Activated T-cell treated with anti-CD3 and anti-CD28 coated beads, Interleukin-2, amount 50 U/mL, for 72 hours (primary cell): Measurements from ENCODE around the gene RPL13. TPM values are rescaled to one million over a fixed set of nuclear protein-coding genes. Genes with fewer than 3 reads are reported as not detected.

Source experiments
- ATAC-seq, 2 donors: fragments of 150-1000 bp; cut with Tn5 transposase; replicated peaks in 1 of 2; 2 replicates each; pipeline ENCODE4 v1.10.0; 2021; ENCODE audit warnings: moderate library complexity in 2 of 2, mild to moderate bottlenecking in 1 of 2
- DNase-seq, 2 donors: peaks; one replicate each; pipeline ENCODE4 v3.0.0; 2021 to 2022; ENCODE audit warnings: mixed read lengths in 1 of 2
- H3K27ac Mint-ChIP-seq: one replicate; pipeline ENCODE4 v1.8.0; 2022; ENCODE audit warnings: mild to moderate bottlenecking, moderate library complexity, mixed read lengths
- H3K27me3 Mint-ChIP-seq: one replicate; pipeline ENCODE4 v1.8.0; 2022; ENCODE audit warnings: low read depth, mixed read lengths
- H3K36me3 Mint-ChIP-seq, 2 donors: one replicate each; pipeline ENCODE4 v1.8.0; 2022; ENCODE audit warnings: mixed read lengths in 2 of 2, mild to moderate bottlenecking in 1 of 2; ENCODE audit not compliant: insufficient read depth in 2 of 2
- H3K4me1 Mint-ChIP-seq: one replicate; pipeline ENCODE4 v1.8.0; 2022; ENCODE audit warnings: low read depth, mixed read lengths
- H3K4me3 Mint-ChIP-seq, 2 donors: one replicate each; pipeline ENCODE4 v1.8.0; 2022; ENCODE audit warnings: mild to moderate bottlenecking in 2 of 2, mixed read lengths in 2 of 2, moderate library complexity in 2 of 2
- H3K9me3 Mint-ChIP-seq, 2 donors: one replicate each; pipeline ENCODE4 v1.8.0; 2022; ENCODE audit warnings: mixed read lengths in 2 of 2
- total RNA-seq, 2 donors: library from RNA; stranded (reverse); gene quantifications; one replicate each; pipeline ENCODE4 v1.2.3, GENCODE V29; 2022

RPL13 gene
- total RNA-seq, 2 donors from 2014 or later: 3,140 to 3,274 TPM

DNA sequence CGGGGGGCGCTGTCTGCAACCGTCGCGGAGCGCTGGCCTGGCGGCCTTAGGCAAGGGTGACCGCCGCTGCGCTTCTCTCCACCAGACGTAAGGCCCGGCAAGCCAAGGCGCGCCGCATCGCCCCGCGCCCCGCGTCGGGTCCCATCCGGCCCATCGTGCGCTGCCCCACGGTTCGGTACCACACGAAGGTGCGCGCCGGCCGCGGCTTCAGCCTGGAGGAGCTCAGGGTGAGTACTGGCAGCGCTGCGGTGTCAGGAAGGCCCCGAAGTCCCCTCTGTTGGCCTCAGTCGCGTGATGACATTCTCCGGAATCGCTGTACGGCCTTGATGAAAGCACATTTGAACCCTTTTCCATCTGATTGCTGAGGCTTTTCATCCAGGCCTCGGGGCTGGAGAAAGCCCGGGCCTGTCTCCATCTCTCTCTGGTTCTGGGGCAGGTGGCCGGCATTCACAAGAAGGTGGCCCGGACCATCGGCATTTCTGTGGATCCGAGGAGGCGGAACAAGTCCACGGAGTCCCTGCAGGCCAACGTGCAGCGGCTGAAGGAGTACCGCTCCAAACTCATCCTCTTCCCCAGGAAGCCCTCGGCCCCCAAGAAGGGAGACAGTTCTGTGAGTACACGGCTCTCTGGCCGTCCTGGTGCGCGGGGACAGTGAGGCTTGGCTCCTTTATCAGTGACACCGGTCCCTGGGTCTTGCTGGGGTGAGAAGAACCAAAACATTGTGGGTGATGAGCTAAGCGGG, 831 bp downstream of the RPL13 start:
- H3K27ac Mint-ChIP-seq: peak overlapping the region; percentile 97
- DNase-seq (no peak), ATAC-seq (no peak)
- H3K36me3 Mint-ChIP-seq: peaks cover 15 to 30% of the 10 kb centered on the region in 2 donors
- H3K4me3 Mint-ChIP-seq: peak overlapping the region; percentile 96 to 100
- no peaks in the 10 kb centered on the region for H3K27me3 Mint-ChIP-seq
- no peaks in the 10 kb centered on the region for H3K9me3 Mint-ChIP-seq
- H3K4me1 Mint-ChIP-seq: peaks cover 66% of the 10 kb centered on the region

DNA sequence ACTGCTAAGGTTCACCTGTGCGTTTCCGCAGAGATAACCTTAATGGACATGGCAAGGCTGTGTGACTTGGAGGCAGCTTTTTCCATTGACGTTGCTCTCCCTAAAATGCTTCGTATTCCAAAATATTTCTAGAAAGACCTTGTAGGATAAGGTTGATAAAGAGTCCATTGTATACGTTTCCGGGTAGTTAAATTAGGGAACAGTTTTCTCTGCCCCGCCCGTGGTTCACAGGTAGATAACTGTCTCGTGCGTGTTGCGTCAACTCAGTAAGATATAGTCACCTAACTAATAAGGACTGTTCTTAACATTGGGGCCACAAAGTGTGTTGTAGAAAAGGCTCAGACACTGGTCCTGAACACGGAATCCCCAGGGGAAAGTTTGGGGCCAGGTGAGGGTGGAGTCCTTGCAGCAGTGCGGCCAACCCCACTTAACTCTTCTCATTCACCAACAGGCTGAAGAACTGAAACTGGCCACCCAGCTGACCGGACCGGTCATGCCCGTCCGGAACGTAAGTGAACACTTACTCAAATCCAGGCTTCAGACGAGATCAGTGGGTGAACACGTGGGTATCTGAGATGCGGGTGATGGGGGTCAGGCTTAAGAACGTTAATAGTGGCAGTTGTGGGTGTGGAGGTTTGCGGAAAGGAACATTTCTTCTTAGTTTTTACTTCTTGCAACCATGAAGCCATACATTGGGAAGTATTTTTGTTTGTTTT, 1.6 kb downstream of the RPL13 start:
- Mint-ChIP-seq H3K36me3 (peaks cover 15 to 30% of the 10 kb centered on the region in 2 donors), H3K4me1 (peaks cover 67% of the 10 kb centered on the region)

DNA sequence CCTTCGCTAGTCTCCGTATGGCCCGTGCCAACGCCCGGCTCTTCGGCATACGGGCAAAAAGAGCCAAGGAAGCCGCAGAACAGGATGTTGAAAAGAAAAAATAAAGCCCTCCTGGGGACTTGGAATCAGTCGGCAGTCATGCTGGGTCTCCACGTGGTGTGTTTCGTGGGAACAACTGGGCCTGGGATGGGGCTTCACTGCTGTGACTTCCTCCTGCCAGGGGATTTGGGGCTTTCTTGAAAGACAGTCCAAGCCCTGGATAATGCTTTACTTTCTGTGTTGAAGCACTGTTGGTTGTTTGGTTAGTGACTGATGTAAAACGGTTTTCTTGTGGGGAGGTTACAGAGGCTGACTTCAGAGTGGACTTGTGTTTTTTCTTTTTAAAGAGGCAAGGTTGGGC, 2.5 kb downstream of the RPL13 start:
- no peak for ATAC-seq
- DNase-seq: no peak
- no peaks in the 10 kb centered on the region for H3K9me3 Mint-ChIP-seq
- H3K4me3 Mint-ChIP-seq: peak overlapping the region; percentile 96 to 100
- H3K27ac Mint-ChIP-seq: peak overlapping the region; percentile 97
- no peaks in the 10 kb centered on the region for H3K27me3 Mint-ChIP-seq
- peaks cover 18 to 30% of the 10 kb centered on the region in 2 donors for H3K36me3 Mint-ChIP-seq
- peaks cover 59% of the 10 kb centered on the region for H3K4me1 Mint-ChIP-seq

More for the DNA sequence above, 1.6 kb downstream of the RPL13 start:
- Mint-ChIP-seq H3K4me3 (peak overlapping the region; percentile 96 to 100), H3K27ac (peak overlapping the region; percentile 97), H3K9me3 (no peaks in the 10 kb centered on the region), H3K27me3 (no peaks in the 10 kb centered on the region)
- no peak for ATAC-seq
- no peak for DNase-seq

DNA sequence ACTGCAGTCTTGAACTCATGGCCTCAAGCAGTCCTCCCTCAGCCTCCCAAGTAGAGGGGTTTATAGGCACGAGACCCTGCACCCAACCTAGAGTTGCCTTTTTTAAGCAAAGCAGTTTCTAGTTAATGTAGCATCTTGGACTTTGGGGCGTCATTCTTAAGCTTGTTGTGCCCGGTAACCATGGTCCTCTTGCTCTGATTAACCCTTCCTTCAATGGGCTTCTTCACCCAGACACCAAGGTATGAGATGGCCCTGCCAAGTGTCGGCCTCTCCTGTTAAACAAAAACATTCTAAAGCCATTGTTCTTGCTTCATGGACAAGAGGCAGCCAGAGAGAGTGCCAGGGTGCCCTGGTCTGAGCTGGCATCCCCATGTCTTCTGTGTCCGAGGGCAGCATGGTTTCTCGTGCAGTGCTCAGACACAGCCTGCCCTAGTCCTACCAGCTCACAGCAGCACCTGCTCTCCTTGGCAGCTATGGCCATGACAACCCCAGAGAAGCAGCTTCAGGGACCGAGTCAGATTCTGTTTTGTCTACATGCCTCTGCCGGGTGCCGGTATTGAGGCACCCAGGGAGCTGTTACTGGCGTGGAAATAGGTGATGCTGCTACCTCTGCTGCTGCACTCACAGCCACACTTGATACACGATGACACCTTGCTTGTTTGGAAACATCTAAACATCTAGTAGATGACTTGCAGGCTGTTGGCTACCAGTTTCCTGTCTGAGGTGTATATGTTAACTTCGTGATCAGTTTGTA, 3.3 kb downstream of the RPL13 start:
- Mint-ChIP-seq H3K27ac (peak overlapping the region; percentile 37), H3K4me1 (peaks cover 59% of the 10 kb centered on the region), H3K9me3 (no peaks in the 10 kb centered on the region), H3K27me3 (no peaks in the 10 kb centered on the region), H3K4me3 (peak overlapping the region; percentile 58 to 70), H3K36me3 (peaks cover 18 to 30% of the 10 kb centered on the region in 2 donors)
- no peak for DNase-seq
- no peak for ATAC-seq

DNA sequence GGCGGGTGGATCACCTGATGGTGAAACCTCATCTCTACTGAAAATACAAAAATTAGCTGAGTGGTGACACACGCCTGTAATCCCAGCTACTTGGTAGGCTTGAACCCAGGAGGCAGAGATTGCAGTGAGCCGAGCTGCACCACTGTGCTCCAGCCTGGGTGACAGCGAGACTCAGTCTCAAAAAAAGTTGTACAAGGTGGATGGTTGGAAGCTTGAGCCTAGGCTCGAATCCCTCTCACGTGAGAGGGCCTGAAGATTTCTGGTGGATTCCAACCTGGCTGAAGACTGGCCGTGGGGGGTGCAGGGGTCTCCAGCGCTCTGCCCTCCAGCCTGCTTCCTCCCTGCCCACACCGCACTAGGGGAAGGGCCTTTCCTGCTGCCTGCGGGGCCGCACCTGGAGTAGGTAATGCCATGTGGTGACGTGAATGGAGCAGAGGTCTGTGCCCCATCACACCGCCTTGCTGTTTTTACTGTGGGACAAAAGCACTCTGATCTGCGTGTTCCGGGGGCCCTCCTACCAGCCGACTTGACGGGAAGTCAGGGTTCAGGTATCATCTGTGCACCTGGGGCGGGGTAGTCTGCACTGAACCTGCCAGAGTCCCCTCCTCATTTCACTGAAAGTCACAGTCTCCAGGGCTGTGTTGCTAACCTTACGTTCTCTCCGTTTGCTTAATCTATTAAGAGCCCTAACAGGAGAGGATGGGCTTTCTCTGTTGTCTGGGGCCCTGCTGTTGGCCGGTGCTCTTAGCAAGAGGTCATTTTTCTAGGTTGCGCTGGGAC, 4.2 kb downstream of the RPL13 start:
- Mint-ChIP-seq H3K27ac (peak overlapping the region; percentile 37), H3K36me3 (peaks cover 18 to 30% of the 10 kb centered on the region in 2 donors), H3K4me3 (peak overlapping the region; percentile 58 to 70), H3K4me1 (peaks cover 55% of the 10 kb centered on the region), H3K9me3 (no peaks in the 10 kb centered on the region), H3K27me3 (no peaks in the 10 kb centered on the region)
- DNase-seq (no peak), ATAC-seq (no peak)

DNA sequence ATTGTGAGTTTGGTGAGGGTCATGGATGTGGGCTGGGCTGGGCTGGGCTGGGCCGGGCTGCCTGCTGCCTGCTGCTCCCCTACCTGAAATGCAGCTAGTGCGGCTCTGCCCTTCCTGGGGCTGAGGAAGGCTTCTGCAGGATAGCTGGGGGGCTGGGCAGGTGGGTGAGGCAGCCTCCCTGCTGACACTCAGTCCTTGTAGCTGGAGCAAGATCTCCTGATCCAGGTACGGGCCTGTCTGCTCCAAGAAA, 4.7 kb downstream of the RPL13 start:
- Mint-ChIP-seq H3K4me3 (peak overlapping the region; percentile 58 to 70), H3K27me3 (no peaks in the 10 kb centered on the region), H3K4me1 (peaks cover 51% of the 10 kb centered on the region), H3K27ac (peak overlapping the region; percentile 35), H3K9me3 (no peaks in the 10 kb centered on the region), H3K36me3 (peaks cover 18 to 29% of the 10 kb centered on the region in 2 donors)
- no peak for ATAC-seq
- DNase-seq: no peak

DNA sequence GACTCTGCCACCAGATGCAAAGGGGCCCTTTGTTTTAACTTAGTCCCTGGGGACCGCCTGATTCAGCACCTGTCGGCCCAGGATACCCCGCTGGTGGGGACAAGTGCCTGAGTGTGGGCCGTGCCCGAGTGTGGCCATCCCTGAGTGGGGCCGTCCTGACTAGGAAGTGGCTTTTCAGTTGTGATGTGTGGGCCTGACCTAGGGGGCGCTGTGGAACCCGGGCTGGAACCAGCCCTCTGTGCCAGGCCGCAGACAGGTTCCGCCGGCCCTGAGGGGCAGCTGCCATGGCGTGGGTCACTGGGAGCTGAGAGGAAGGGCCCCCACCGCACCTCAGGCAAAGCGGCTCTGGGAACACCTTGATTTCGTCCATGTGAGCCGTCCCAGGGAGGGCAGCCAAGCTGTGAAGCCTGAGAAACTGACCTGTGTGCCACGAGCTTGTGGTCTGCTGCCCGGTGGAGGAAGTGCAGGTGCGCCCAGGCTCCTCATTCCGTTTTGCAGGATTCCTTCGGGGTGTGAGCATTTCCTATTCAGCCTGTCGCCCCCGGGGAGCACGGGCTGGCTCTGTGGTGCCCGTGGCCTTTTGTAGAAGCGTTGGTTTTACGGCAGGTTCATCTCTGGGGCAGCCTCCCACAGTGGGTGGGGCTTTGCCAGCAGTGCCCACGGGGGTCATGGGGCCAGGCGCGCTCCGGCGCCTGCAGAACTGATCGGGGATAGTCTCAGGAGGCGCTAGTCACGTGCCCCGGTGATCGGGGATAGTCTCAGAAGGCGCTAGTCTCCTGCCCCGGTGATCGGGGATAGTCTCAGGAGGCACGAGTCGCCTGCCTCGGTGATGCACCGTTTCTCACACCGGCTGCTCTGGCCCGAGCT, 5.3 kb downstream of the RPL13 start:
- Mint-ChIP-seq H3K27ac (no peak overlapping the region), H3K9me3 (no peaks in the 10 kb centered on the region), H3K4me3 (peak overlapping the region; percentile 58 to 70), H3K27me3 (no peaks in the 10 kb centered on the region), H3K36me3 (peaks cover 18 to 29% of the 10 kb centered on the region in 2 donors), H3K4me1 (peaks cover 51% of the 10 kb centered on the region)
- DNase-seq: peak; percentile 60 to 71
- ATAC-seq: peak; percentile 34 to 42

DNA sequence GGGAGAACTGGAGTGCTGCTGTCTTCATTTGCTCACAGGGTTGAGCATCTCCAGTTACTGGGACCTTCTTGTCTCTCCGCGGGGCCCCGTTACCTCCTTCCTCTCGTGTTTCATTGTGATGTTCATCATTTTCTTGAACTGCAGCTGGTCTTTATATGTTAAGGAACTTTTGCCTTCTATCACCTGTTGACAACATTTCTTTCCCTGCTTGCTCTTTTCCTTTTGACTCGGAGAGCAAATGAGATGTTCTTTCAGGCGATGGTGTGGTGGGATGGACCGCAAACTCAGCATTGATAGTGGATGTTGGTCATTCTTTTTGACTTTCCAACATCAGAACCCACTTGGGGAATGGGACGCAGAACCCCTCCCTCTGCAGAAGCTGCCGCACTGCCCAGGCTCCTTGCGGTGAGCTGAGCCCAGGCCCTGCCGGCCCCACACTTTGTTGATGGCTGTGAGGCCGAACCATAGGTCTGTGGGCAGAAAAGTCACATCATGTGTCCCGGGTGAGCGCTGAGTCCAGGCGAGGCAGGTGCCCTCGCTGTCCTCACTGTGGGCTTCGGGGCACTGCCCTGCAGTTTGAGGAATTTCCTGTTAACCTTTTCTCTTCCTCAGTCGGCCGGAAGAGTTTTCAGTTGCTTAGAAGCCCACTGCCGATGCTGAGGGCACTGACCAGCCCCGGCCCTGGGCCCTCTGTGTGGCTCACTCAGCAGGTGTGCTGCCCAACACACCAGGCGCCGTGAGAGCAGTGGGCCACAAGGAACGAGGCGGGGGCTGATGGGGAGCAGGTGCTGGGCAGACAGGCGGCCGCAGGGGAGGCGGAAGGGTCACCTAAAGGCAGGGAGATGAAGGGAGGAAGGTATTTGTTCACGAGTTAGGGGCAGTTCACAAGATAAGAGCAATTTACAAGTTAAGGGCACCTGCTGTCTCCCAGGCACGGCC, 7.4 kb downstream of the RPL13 start:
- no peak for DNase-seq
- no peaks in the 10 kb centered on the region for H3K9me3 Mint-ChIP-seq
- H3K4me3 Mint-ChIP-seq: no peak overlapping the region
- H3K36me3 Mint-ChIP-seq: peaks cover 5 to 11% of the 10 kb centered on the region in 2 donors
- ATAC-seq: no peak
- H3K27me3 Mint-ChIP-seq: peaks cover 4% of the 10 kb centered on the region
- H3K27ac Mint-ChIP-seq: no peak overlapping the region
- H3K4me1 Mint-ChIP-seq: peaks cover 35% of the 10 kb centered on the region

DNA sequence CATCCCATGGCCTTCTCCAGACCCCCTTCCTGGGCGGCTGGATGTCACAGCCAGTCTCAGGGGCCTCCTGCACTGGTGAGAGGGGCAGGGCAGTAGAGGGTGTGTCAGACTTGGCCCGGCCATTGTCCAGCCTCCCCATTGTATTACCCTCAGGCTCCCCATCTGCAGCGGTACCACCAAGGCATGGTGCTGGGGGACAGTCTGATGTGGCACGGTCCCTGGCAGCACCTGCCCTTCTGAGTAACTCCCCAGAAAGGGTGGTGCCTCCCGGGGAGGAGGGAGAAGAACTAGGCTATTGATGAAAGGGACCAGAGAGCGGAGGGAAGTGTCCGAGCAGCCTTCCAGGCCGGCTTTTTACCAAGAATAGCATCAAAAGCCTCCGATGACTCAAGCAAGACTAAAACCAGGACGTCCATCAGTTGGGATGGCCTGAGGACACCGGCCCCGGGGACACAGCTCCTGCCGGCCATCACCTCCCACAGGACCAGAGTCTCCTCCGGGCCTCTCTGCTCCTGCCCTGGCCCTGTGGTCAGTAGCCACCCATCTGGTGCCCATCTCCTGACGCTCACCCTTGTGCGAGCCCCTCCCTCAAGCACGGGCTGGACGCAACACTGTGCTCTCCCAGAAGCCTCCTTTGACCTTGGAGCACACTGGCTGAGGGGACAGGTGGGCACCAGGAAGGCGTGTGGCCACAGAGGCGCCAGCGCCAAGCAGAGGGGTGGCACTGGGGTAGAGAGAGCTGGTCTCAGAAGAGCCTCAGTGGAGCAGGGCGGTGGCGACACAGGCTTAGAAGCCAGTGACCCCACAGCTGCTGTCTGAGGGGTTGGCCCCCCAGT, 9.2 kb downstream of the RPL13 start:
- Mint-ChIP-seq H3K4me3 (no peak overlapping the region), H3K9me3 (no peaks in the 10 kb centered on the region), H3K27ac (no peak overlapping the region), H3K4me1 (peaks cover 19% of the 10 kb centered on the region), H3K27me3 (peaks cover 8% of the 10 kb centered on the region), H3K36me3 (peaks cover 2 to 3% of the 10 kb centered on the region in 2 donors)
- DNase-seq (no peak), ATAC-seq (peak in 1 of 2 donors; percentile 2)

DNA sequence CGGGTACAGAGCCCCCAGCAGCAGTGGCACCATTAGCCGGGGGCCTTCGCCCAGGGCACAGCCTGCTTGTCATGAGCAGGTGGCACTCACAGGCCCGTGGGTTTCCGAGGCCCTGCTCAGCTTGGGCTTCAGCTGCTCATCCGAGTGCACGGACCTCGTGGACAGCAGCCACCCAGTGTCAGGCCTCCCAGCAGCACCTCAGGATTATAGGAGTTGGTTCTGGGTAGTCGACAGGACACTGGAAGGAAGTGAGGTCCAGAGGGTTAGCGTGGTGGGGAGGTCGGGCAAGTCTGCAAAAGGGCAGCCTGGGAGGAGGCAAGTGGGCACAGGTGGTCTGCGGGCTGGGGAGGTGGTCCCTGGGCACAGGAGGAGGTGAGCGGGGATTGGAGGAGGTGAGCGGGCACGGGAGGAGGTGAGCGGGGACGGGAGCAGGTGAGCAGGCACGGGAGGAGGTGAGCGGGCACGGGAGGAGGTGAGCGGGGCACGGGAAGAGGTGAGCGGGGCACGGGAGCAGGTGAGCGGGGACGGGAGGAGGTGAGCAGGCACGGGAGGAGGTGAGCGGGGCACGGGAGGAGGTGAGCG, 10.0 kb downstream of the RPL13 start:
- Mint-ChIP-seq H3K27me3 (peaks cover 8% of the 10 kb centered on the region), H3K4me1 (peaks cover 12% of the 10 kb centered on the region), H3K36me3 (peaks cover 0 to 3% of the 10 kb centered on the region in 2 donors), H3K9me3 (no peaks in the 10 kb centered on the region), H3K4me3 (no peak overlapping the region), H3K27ac (no peak overlapping the region)
- no peak for DNase-seq
- ATAC-seq: no peak
